HL-60/S4 (cell line): Measurements from ENCODE around the gene SERINC1.

Experiments
- in situ Hi-C: fragments of 300-500 bp; cut with MboI; formaldehyde crosslinking; loops from 2 replicates; pipeline ENCODE4 v1.14.3; 2022; ENCODE audit warnings: low sequenced_read_pairs

The SERINC1 gene

GRCh38 chr6:122394016-122394415, 77.6 kb downstream of the SERINC1 start:
- in situ Hi-C loops, result no loop called here

- in situ Hi-C loops, result no loop called here
Measured at GRCh38 chr6:122393351-122393896, 78.2 kb downstream of the SERINC1 start.
